HG03060 (cell line): ENCODE data around the gene CSF2.

Experiments
- ATAC-seq: cut with Tn5 transposase; IDR thresholded peaks from one replicate; pipeline ENCODE4 v1.9.1; 2021; ENCODE audit warnings: low read depth, moderate number of reproducible peaks; ENCODE audit not compliant: unreplicated experiment

The CSF2 gene

DNA sequence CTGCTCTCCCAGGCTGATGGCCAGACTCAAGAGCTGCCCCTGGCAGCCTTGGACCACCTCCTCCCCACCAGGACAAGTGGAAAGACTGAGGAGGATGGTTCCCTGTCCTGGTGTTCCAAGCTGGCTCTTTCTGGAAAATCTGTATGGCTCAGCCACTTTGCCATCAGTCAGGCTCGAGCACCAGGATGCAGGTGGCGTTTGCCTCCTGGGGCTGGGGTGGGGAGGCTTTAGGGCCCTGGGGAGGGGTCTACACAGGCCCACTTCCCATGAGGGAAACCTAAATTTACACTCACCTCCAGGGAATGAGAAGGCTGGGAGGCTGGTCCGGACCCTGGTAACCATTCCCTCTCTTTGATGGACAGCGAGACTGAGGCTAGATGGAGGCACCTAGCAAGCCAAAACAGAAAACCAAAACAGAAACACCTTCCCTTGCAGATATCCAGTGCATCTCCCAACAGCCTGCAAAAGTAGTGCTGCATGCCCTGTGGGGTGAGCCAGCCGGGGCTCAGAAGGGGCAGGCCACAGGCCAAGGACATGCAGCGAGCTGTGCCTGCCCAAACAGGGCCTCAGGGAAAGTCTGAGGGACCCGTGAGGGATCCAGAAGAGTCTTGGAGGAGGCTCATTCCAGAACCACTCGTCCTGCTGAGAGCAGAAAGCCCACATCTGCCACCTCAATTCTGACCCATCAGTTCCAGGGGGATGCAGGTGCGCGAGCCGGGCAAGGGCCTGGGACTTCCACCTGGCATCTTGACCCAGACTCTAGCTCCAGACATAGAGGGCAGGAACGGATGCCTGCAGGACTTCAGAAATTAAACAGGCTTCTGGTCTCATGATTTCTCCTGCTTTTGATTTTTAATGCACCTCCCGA is 5.4 kb upstream of the CSF2 start:
- no peak for ATAC-seq

DNA sequence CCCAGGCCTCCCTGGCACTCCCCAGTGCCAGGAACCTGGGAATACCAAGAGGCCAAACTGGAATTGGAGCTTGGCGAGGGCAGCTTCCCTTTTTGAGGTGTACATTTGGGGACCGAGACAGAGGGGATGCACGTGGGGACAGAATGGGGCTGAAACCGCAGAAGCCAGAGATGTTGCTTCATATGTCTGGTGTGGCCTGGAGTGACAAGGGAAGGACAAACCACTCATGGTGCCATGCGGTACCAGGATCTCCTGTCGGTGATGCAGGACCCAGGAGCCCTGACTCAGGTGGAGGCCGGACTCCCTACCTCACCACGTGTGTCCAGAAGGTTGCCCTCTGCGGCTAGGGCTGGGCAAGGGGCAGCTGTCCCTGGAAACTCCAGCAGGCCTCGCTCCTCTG is 4.0 kb upstream of the CSF2 start:
- ATAC-seq = no peak

DNA sequence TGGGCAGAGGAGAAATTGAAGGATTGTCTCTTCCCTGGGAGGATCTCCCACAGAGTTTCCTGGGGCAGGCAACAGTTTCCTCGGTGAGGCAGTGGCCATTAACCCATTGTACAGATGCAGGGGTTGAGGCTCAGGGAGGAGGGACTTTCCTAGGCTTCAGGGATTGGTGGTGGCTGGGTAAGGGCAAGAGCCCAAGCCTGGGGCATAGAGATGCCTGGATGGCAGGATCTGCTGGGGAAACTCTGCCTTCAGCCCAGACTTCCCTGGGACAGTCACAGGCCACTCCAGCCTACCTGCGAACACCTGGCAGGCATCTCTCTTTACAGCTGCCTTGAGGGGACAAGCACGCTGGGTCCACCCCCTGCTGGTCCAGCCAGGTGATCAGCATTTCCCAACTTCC is 3.6 kb upstream of the CSF2 start:
- ATAC-seq = no peak

DNA sequence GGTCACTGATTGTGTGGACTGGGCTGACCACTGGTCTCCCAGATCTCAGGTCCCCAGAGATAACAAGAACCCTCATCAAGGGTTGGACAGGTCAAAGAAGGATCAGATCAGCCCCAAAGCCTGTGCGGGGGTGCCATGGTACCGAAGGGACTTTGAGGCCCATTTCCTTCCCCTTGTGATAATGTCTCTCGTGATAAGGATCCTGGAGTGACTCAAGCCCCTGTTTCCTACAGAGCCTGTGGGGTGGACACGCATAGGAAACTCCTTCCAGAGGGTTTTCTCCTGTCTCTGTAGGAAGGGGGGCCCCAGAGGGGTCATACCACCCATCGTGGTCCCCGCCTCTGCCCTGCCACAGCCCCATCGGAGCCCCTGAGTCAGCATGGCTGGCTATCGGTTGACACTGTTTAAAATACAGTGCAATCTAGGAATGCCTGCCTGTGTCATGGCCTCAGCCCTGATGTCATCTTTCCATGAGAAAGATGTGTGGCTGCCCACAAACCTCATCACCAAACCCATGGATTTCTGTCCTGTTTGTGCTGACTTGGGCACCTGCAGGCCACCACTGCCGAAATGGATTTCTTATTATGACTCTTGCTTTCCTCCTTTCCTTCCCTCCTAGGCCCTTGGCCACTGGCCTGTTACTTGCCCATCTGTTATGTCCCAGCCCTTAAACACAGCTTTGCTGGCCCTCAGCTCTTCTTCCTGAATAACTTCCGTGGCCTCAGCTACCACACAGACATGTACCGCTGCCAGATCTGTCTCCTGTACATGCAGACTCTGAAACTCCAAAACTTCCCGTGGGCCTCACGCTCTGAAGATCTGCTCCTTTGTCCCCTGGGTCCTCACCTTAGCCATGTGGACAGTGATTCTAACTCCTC is 2.9 kb upstream of the CSF2 start:
- no peak for ATAC-seq

DNA sequence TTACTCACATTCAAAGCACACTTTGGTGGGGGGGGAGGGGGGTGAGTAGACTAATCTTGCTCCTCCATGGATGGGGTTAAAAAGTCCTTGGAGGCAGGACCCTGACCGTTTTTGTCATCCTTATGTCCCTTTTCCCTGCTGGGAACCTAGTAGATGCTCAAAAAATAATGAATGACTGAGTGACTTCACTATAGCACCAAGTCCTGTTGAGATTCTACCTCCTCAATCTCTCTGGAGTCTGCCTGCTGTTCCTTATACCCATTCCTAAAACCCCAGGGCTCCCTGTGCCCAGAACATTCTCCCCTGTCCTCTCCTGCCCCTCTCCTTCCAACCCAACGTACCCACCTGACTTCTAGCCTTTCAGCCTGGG is 2.3 kb upstream of the CSF2 start:
- no peak for ATAC-seq

DNA sequence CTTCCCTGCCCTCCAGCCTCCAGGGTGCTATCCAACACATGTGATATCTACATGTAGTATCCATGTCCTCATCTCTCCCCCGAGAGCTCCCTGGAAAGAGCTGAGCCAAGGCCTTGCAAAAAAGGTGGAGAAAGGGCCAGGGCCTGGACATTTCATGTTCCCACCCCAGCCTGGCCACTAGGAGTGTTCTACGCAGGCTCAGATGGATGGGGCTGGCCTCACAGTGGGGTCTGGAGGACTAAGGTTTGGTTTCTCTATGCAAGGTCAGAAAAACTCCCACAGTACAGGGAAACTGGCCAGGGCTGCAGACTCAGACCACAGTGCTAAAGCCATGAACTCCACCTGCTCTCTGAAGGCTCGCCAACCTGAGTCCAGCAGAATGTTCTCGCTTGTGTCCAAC is 1.5 kb upstream of the CSF2 start:
- no peak for ATAC-seq

DNA sequence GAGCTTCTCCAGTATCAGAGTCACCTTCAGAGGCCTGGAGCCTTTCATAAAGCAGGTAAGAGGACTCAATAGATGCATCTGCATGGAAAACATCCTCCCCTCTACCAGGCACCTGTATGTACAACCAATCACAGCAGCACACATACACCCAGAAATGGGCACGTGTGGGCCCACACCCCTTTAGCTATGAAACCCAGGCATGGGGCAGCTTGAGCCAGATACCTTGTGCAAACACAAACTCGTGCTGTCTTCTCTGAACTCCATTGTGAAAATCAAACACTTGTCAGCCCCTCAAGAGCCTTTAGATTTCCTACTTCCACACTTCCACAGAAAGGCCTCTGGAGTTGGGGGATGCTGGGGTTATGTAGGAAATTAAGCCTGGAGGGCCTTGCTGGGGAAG is 1.1 kb upstream of the CSF2 start:
- no peak for ATAC-seq

DNA sequence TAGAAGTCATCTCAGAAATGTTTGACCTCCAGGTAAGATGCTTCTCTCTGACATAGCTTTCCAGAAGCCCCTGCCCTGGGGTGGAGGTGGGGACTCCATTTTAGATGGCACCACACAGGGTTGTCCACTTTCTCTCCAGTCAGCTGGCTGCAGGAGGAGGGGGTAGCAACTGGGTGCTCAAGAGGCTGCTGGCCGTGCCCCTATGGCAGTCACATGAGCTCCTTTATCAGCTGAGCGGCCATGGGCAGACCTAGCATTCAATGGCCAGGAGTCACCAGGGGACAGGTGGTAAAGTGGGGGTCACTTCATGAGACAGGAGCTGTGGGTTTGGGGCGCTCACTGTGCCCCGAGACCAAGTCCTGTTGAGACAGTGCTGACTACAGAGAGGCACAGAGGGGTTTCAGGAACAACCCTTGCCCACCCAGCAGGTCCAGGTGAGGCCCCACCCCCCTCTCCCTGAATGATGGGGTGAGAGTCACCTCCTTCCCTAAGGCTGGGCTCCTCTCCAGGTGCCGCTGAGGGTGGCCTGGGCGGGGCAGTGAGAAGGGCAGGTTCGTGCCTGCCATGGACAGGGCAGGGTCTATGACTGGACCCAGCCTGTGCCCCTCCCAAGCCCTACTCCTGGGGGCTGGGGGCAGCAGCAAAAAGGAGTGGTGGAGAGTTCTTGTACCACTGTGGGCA is 642 bp downstream of the CSF2 start:
- ATAC-seq = no peak

DNA sequence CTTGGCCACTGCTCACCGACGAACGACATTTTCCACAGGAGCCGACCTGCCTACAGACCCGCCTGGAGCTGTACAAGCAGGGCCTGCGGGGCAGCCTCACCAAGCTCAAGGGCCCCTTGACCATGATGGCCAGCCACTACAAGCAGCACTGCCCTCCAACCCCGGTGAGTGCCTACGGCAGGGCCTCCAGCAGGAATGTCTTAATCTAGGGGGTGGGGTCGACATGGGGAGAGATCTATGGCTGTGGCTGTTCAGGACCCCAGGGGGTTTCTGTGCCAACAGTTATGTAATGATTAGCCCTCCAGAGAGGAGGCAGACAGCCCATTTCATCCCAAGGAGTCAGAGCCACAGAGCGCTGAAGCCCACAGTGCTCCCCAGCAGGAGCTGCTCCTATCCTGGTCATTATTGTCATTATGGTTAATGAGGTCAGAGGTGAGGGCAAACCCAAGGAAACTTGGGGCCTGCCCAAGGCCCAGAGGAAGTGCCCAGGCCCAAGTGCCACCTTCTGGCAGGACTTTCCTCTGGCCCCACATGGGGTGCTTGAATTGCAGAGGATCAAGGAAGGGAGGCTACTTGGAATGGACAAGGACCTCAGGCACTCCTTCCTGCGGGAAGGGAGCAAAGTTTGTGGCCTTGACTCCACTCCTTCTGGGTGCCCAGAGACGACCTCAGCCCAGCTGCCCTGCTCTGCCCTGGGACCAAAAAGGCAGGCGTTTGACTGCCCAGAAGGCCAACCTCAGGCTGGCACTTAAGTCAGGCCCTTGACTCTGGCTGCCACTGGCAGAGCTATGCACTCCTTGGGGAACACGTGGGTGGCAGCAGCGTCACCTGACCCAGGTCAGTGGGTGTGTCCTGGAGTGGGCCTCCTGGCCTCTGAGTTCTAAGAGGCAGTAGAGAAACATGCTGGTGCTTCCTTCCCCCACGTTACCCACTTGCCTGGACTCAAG is 1.5 kb downstream of the CSF2 start:
- ATAC-seq = no peak

DNA sequence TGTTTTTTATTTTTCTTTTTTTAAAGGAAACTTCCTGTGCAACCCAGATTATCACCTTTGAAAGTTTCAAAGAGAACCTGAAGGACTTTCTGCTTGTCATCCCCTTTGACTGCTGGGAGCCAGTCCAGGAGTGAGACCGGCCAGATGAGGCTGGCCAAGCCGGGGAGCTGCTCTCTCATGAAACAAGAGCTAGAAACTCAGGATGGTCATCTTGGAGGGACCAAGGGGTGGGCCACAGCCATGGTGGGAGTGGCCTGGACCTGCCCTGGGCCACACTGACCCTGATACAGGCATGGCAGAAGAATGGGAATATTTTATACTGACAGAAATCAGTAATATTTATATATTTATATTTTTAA is 2.1 kb downstream of the CSF2 start:
- no peak for ATAC-seq

DNA sequence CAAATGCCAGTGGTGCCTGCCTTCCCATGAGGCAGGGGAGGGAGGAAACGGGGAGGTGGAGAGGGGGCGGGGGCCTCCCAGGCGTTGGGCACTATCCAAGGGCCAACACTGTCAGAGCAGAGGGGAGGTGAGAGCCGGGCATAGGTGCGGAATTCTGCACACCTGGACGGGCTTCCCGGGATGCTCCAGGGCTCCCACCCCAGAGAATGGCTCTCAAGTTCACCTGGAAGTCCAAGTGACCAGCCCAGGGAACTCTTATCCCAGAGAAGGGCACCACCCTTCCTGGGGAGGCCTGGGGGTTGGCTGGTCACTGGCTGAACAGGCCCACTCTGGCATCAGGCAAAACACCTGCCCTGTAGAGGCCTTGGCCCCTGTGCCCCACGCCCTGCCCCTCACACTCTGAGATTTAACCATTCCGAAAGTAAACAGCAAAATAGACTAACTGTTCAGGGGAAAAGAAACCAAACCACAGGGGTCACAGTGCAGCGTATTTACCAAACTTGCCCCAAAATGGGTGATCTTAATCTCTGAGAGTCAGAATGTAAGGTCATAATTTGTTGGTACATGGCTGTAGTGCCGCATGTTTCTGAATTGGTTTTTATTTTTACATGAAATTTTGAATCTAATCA is 2.7 kb downstream of the CSF2 start:
- ATAC-seq = no peak

DNA sequence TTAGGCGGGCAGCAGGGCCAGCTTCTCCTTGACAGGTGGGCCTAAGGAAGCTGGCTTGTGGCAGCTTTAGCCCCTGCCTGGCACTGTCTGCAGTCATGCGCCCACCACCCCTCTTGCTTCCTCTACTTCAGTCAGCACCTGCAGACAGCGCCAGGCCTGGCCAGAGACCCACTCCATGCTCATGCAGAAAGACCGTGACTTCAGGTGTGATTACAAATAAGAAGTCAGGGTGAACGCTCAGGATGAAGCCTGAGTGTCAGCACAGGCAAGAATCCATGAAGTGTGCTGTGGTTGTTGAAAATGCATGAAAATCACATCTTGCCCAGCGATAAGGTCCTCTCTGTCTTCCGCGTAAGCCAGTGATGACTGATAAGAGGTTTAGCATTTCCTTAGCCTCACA is 3.4 kb downstream of the CSF2 start:
- no peak for ATAC-seq

DNA sequence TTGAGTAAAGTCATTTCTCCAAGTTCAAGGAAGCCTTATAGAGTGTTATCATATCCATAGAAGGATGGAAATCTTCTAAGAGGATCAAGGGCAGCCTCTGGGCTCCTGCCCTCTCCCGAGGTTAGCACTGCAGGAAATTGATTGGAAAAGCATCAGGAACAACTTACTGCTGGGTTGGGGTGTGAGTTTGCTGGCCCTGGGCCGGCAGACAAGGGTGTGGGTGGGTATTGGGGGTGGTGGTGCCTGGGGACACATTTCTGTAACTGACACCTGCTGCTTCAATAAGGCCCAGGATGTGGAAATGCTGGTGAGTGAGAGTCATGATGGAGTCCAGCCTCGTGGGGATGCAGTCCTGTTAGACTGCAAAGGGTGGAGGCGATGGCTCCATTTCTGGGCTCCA is 5.5 kb downstream of the CSF2 start:
- no peak for ATAC-seq

DNA sequence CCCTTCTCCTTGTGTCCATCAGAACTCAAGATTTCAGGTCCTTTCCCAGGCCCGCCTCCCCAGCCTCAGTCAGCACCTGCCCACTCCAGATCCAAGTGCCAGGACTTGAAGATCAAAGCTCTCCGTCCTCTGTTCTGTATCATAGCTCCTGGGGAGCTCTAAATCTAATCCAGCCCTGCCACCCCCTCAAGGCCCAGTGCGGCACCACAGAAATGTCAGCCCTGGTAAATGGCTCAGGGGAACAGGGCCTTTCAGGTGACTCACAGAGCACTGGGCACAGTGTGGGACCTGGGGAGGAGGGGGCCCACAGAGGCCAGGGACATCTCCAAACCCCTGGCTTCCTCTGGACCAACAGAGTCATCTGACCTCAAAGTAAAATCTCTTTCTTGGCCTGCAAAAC is 6.0 kb downstream of the CSF2 start:
- no peak for ATAC-seq

DNA sequence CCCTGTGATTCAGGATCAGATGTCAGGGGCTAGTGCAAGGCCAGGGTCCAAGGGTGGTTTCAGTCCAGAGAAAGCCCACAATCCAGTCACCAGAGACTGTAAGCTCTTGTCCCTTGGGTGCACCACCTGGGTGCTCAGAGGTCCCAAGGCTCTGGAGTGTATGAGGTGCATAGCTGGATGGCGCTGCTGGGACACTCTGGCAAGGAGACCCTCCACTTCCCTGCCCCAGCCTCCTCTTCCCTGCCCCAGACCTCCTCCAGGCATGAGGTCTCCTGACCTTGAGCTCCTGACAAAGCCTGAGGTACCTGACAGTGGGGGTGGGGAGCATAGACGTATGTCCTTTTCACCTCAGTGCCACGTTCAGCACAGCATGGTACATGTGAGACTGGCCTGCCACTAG is 7.0 kb downstream of the CSF2 start:
- no peak for ATAC-seq

DNA sequence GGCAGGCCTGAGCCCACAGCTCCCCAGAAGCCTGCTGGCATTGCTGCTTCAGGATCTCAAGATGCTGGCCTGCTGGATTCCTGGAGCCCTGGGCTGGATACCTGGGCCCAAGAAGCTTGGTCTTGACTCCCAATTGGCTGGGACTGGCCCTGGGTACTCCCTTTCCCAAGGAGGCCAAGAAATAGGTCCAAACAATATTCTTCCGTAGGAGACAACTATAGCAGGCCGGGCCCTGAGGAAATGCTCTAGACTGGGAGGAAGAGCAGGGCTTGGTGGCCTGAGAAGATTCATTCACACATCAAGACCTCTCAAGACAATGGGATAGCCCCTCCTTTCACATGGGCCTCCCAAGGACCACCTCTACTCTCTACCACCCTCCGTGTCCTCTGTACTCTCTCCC is 7.9 kb downstream of the CSF2 start:
- no peak for ATAC-seq

DNA sequence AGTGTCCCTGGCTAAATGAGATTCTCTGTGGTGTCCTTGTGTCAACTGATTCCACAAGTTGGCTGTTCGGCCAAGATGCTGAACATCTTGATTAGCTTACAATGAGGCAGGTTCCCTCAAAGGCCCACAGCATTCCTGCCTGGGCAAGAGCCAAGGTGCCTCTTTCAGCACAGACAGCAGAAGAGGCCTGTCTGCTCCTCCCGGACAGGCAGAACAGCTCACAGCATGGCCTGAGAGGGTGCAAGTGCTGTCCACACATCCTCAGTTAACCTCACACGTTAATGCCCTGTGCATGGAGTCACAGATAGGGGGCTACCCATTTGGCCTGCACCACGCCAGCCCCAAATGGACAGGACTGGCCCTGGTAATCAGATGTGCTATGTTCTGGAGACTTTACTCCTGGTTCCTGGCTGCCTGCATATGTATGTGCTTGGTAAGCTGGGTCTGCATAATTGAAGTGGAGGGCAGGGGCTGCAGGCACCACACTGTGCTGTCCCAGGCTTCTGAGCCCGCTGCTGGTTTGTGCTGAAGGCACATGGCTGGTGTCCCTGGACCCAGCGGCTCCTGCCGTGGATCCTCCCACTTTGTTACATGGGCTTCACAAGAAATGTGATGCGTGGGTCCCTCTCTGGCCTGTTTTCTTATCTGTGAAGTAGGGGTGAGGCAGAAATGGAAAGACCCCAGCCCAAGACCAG is 8.9 kb downstream of the CSF2 start:
- no peak for ATAC-seq

DNA sequence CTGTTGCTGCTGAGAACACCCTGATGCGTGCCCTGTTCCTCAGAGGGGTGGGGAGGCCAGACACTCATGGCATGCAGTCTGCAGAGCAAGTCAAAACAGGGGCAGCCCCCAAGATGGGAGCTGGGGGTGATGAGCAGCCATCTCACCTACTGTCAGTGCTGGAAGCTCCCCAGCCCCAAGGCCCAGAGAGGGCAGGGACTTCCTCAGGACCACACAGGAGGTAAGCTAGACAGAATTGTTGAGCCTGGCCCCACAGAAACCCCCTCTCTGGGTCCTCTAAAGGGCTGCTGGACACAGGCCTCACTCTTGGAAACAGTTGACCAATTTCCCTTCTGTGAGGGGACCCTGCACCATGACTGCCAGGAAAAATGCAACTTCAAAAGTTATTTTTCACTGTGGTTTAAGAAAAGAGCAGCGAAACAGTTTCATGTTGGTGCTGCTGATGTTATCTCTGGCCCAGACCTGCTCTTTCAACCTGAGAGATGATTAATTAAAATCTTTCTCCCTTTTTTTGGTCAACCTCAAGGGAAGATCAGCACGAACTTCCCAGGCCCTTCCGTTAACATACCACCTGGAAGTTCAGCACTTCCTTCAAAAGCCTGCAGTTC is 9.6 kb downstream of the CSF2 start:
- ATAC-seq = no peak

DNA sequence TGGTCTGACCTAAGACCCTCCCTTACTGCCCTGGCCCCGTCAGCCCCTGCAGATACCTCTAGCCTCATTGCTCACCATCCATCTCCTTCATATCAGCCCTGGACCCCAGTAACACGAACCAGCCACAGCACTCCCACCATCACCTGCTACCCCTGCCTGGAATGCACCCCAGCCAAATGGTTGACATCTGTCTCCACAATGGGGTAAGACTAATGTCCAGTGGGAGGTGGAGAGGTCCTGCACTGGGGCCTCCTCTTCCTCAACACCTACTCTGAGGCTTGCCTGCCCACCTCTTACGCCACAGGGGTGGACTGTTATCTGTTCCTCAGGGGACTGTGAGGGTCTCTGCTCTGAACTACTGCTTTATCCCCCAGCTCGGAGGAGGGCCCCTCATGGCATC is 12.1 kb downstream of the CSF2 start:
- no peak for ATAC-seq
